Kidney (tissue), 14 donors: ENCODE results near the gene MLLT3. TPM values are rescaled to one million over a fixed set of nuclear protein-coding genes. Genes with fewer than 3 reads are reported as not detected.
A peak's percentile ranks its signal among the peaks of the same experiment; 100 is the strongest.

Source experiments
- DNase-seq, 5 donors: peaks; one replicate each; pipeline ENCODE4 v3.0.0-alpha.2; 2013 to 2020
- FAIRE-seq: peaks from 2 replicates; lab custom pipeline; 2012; peaks lifted over from hg19 to GRCh38; lab: Jason Lieb, UNC
- H3K27ac ChIP-seq, 2 donors: one replicate each; pipeline ENCODE4 v1.7.0; 2013; ENCODE audit warnings: low read depth in 2 of 2, low read length in 2 of 2, inconsistent platforms in 1 of 2
- H3K27me3 ChIP-seq: one replicate; pipeline ENCODE4 v1.7.1; 2013; ENCODE audit warnings: low read length, inconsistent platforms; ENCODE audit not compliant: control insufficient read depth, insufficient read depth
- H3K36me3 ChIP-seq, 3 donors: one replicate each; pipeline versions ENCODE4 v1.7.0 to v1.7.1; 2013; ENCODE audit warnings: low read length in 3 of 3, control low read depth in 1 of 3, inconsistent platforms in 1 of 3; ENCODE audit not compliant: insufficient read depth in 3 of 3, control insufficient read depth in 2 of 3
- H3K4me1 ChIP-seq, 3 donors: one replicate each; pipeline versions ENCODE4 v1.7.0 to v1.7.1; 2013; ENCODE audit warnings: low read length in 3 of 3, inconsistent platforms in 1 of 3, low read depth in 1 of 3; ENCODE audit not compliant: control insufficient read depth in 2 of 3, insufficient read depth in 2 of 3
- H3K4me3 ChIP-seq, 3 donors: one replicate each; pipeline versions ENCODE4 v1.7.0 to v1.8.1; 2013; ENCODE audit warnings: low read length in 3 of 3, control low read depth in 1 of 3, inconsistent platforms in 1 of 3
- H3K9ac ChIP-seq, 3 donors: one replicate each; pipeline versions ENCODE4 v1.7.0 to v1.7.1; 2013; ENCODE audit warnings: low read length in 3 of 3, control low read depth in 1 of 3, inconsistent platforms in 1 of 3
- H3K9me3 ChIP-seq, 3 donors: one replicate each; pipeline versions ENCODE4 v1.7.0 to v1.7.1; 2013; ENCODE audit warnings: low read length in 3 of 3, control low read depth in 1 of 3, inconsistent platforms in 1 of 3; ENCODE audit not compliant: control insufficient read depth in 2 of 3, insufficient read depth in 1 of 3
- intact Hi-C: fragments of 100-400 bp; cut with DNase I; formaldehyde crosslinking; loops from one replicate; pipeline ENCODE4 v1.11.1; 2022
- polyA plus RNA-seq: library from polyadenylated mRNA; stranded (reverse); fragments of 350-450 nt; fragmentation: Illumina TruSeq; extraction: RNeasy Lipid Tissue Mini Kit (QIAGEN cat#74804); gene quantifications from one replicate; pipeline ENCODE4 v1.2.3, GENCODE V29; 2014; ENCODE audit warnings: low read depth, low replicate concordance; ENCODE audit not compliant: insufficient read depth
- total RNA-seq: library from RNA; stranded (reverse); fragmentation: NEBNext Ultra II Directional; extraction: Animal tissue kit (Norgen Biotek cat#: 25700); gene quantifications from one replicate; pipeline ENCODE4 v1.2.1, GENCODE V29; 2021
- TF ChIP-seq, protein P1 (sequence below): IDR thresholded peaks from 3 replicates; pipeline ENCODE4 v1.5.1; 2012; ENCODE audit warnings: mild to moderate bottlenecking, moderate library complexity, borderline replicate concordance; ENCODE audit not compliant: insufficient read depth; ENCODE audit errors: extremely low read depth
- donor health status: control.
- donor health status: control.
- donor health status: control.
- donor health status: control.
- donor health status: control.
- donor health status: DM: yes; HTN: yes; CAD: no.
- donor health status: Normal renal cell carcinoma (clear cell type).

MLLT3 gene
- total and polyA plus RNA-seq, 2 donors from 2014 or later, result 15.8 to 19.7 TPM

DNA sequence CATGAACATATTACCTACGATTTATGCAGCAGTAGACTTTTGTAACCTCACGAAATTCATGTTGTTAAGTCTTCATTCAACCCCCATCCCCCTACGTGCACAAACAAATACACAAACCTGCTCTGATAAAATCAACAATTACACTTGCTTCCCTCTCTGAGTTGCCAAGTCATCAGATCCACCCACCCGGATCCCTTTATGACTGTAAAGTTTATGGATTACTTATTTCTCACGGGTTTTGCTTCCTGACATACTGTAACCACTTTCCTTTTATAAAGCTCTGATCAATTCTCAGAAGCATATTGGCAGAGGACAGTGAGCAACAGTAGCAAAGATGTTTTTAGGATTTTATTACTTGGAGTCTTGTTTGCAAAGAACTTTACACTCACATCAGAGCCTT is 70.5 kb downstream of the MLLT3 start:
- Histone ChIP-seq H3K36me3 (no peaks in the 10 kb centered on the region), H3K9ac (no peak overlapping the region), H3K4me3 (peak overlapping the region in 1 of 3 donors; percentile 6), H3K4me1 (peaks cover 0 to 25% (median 8%) of the 10 kb centered on the region in 3 donors), H3K27me3 (no peaks in the 10 kb centered on the region), H3K9me3 (no peaks in the 10 kb centered on the region), H3K27ac (no peak overlapping the region)
- TF ChIP-seq, protein P1, sequence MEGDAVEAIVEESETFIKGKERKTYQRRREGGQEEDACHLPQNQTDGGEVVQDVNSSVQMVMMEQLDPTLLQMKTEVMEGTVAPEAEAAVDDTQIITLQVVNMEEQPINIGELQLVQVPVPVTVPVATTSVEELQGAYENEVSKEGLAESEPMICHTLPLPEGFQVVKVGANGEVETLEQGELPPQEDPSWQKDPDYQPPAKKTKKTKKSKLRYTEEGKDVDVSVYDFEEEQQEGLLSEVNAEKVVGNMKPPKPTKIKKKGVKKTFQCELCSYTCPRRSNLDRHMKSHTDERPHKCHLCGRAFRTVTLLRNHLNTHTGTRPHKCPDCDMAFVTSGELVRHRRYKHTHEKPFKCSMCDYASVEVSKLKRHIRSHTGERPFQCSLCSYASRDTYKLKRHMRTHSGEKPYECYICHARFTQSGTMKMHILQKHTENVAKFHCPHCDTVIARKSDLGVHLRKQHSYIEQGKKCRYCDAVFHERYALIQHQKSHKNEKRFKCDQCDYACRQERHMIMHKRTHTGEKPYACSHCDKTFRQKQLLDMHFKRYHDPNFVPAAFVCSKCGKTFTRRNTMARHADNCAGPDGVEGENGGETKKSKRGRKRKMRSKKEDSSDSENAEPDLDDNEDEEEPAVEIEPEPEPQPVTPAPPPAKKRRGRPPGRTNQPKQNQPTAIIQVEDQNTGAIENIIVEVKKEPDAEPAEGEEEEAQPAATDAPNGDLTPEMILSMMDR, result no peak
- FAIRE-seq (no peak), DNase-seq (peak in 3 of 5 donors; percentile 29 to 77 (median 68))
- intact Hi-C loops, result no loop called here

DNA sequence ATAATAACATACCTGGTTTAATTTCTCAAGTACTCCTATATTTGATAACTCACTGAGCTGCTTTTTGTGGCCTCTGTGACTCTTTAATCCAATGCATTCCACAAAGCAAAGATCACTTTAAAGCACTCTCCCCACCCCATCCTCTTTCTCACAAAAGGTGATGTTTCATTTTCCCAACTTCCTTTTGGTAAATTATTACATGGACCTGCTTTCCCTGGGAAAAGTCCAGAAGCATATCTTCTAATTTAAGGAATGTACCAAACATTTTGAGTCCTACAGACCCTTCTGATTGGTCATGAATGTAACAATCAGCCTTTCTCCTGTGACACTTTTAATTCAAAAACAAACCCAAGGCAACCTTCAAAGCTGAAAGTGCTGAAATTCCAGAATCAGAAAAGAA is 71.1 kb downstream of the MLLT3 start:
- no peak overlapping the region for H3K9ac ChIP-seq
- TF ChIP-seq, protein P1, result no peak
- no peak overlapping the region for H3K27ac ChIP-seq
- no peaks in the 10 kb centered on the region for H3K9me3 ChIP-seq
- FAIRE-seq, result no peak
- H3K36me3 ChIP-seq, result no peaks in the 10 kb centered on the region
- no peaks in the 10 kb centered on the region for H3K27me3 ChIP-seq
- H3K4me1 ChIP-seq, result peaks cover 0 to 25% (median 8%) of the 10 kb centered on the region in 3 donors
- intact Hi-C loops, result no loop called here
- peak overlapping the region in 1 of 3 donors; percentile 4 for H3K4me3 ChIP-seq
- peak in 2 of 5 donors; percentile 34 to 44 for DNase-seq

DNA sequence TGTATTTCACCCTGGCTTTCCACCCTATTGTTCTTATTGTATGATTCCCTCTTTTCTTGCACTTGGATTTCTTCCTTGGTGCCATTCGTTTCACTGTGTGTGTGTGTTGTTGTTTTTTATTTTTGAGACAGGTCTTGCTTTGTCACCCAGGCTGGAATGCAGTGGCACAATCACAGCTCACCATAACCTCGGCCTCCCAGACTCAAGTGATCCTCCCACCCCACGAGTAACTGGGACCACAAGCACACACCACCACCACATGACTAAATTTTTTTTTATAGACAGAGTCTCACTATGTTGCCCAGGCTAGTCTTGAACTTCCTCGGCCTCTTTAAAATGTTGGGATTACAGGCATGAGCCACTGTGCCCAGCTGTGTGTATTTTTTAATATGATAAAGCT is 72.0 kb downstream of the MLLT3 start:
- no peak for FAIRE-seq
- Histone ChIP-seq H3K27ac (no peak overlapping the region), H3K4me3 (no peak overlapping the region), H3K9me3 (no peaks in the 10 kb centered on the region), H3K9ac (no peak overlapping the region), H3K27me3 (no peaks in the 10 kb centered on the region), H3K4me1 (peaks cover 0 to 25% (median 8%) of the 10 kb centered on the region in 3 donors), H3K36me3 (no peaks in the 10 kb centered on the region)
- intact Hi-C loops, result no loop called here
- TF ChIP-seq, protein P1, result no peak
- no peak for DNase-seq

DNA sequence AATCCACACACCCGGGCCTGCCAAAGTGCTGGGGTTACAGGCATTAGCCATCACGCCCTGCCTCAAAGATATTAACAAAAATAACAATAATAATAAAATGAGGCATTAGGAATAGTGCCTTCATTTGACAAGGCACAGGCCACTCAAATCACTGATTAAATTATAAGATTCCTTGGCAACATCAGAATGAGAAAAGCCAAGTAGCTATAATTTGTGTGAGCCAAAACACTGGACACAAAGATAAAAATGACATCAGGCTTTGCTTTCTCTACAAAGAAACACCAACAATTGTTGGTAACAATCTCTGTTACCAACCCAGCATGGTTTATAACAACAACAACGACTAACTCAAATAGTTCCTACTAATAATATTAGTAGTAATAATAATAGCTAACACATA is 73.2 kb downstream of the MLLT3 start:
- Histone ChIP-seq H3K27me3 (no peaks in the 10 kb centered on the region), H3K27ac (no peak overlapping the region), H3K36me3 (no peaks in the 10 kb centered on the region), H3K9me3 (no peaks in the 10 kb centered on the region), H3K4me3 (no peak overlapping the region), H3K9ac (no peak overlapping the region), H3K4me1 (peaks cover 0 to 25% (median 8%) of the 10 kb centered on the region in 3 donors)
- TF ChIP-seq, protein P1, result no peak
- FAIRE-seq (no peak), DNase-seq (no peak)
- intact Hi-C loops, result no loop called here
